IPS DF 6.9 (cell line): ENCODE data around the gene NDE1.
"Not testable (repeated sequence)": the region's sequence is repeated elsewhere in the genome, so short reads cannot be mapped to it uniquely, and the experiment has no call there.

Source experiments
- DNase-seq: peaks from one replicate; pipeline ENCODE4 v3.0.0-alpha.2; 2013; ENCODE audit warnings: low read depth, low spot score
- H3K27ac ChIP-seq: one replicate; pipeline ENCODE4 v1.5.1; 2013; ENCODE audit warnings: low read length, control low read depth
- H3K27me3 ChIP-seq: 2 replicates; pipeline ENCODE4 v1.6.1; 2013; ENCODE audit warnings: mild to moderate bottlenecking, low read length; ENCODE audit not compliant: control insufficient read depth, insufficient read depth
- H3K36me3 ChIP-seq: 2 replicates; pipeline ENCODE4 v1.6.1; 2013; ENCODE audit warnings: low read length; ENCODE audit not compliant: control insufficient read depth, insufficient read depth
- H3K4me1 ChIP-seq: 2 replicates; pipeline ENCODE4 v1.6.1; 2013; ENCODE audit warnings: low read length; ENCODE audit not compliant: control insufficient read depth, insufficient read depth
- H3K4me3 ChIP-seq: 2 replicates; pipeline ENCODE4 v1.5.1; 2013; ENCODE audit warnings: mild to moderate bottlenecking, low read length
- H3K9me3 ChIP-seq: 2 replicates; pipeline ENCODE4 v1.6.1; 2013; ENCODE audit warnings: low read length, inconsistent platforms; ENCODE audit not compliant: control insufficient read depth, insufficient read depth
- WGBS: extraction: QIAGEN DNeasy Blood & Tissue Kit; methylation state at CpG from one replicate; pipeline ENCODE4 v1.1.7; 2013; ENCODE audit warnings: mixed read lengths, missing lambda C conversion rate; ENCODE audit not compliant: insufficient read length, insufficient coverage; 5-methylcytosine and 5-hydroxymethylcytosine counted together

NDE1 gene, protein sequence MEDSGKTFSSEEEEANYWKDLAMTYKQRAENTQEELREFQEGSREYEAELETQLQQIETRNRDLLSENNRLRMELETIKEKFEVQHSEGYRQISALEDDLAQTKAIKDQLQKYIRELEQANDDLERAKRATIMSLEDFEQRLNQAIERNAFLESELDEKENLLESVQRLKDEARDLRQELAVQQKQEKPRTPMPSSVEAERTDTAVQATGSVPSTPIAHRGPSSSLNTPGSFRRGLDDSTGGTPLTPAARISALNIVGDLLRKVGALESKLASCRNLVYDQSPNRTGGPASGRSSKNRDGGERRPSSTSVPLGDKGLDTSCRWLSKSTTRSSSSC

DNA sequence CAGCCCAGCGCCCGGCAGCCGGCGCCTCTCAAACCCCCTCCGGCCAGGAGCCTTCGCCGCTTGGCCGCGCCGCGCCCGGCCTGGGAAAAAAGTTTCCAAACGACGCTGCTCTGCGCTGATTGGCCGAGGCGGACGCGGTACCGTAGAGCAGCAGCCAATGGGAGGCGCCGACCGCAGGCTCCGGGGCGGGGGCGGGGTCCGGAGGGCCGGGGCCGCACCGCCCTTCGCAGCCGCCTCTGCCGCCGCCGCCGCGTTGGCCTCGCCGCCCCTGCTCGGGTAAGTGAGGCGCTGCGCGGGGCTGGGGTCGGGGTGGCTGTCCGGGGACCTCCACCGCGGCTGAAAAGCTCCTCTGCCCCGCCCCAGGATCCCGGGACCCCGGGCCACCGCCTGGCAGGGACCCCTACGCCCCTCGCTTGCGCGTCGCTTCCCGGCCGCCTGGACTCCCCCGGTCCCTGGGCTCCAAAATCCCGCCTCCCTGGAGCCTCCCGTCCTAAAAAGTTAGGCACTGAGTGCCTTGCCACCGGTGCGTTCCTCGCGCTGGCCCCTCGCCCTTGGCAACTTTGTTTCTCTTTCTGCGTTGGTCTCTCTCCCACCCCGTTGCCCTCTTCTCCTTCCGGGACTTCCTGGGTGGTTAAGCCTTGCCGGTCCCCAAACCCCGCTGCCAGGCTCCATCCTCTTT lies at the start of gene NDE1:
Gene NDE1 (plus strand): TSS at position 227 of the 679 bp plus-strand sequence. CDS start 14,534 bp downstream, outside the sequence.
- peak; percentile 86 for DNase-seq
- H3K27me3 ChIP-seq, result no peaks in the 10 kb centered on the region
- H3K36me3 ChIP-seq, result no peaks in the 10 kb centered on the region
- H3K9me3 ChIP-seq, result no peaks in the 10 kb centered on the region
- no peaks in the 10 kb centered on the region for H3K4me1 ChIP-seq
- H3K4me3 ChIP-seq, result peak within 1 kb of the TSS; percentile 84
- no peak within 1 kb of the TSS for H3K27ac ChIP-seq
- WGBS, result no CpG with 5 or more reads among the region's 71 CpGs

GRCh38 chr16:15601212-15601879 lies 48.7 kb upstream of the NDE1 start:
- no peaks in the 10 kb centered on the region for H3K9me3 ChIP-seq
- H3K36me3 ChIP-seq, result peaks cover 20% of the 10 kb centered on the region

GRCh38 chr16:15602285-15603044 lies 47.6 kb upstream of the NDE1 start:
- peaks cover 20% of the 10 kb centered on the region for H3K36me3 ChIP-seq
- H3K27me3 ChIP-seq, result no peaks in the 10 kb centered on the region
- no peak overlapping the region for H3K4me3 ChIP-seq
- DNase-seq, result no peak
- 100% methylated on average over 11 of the region's 23 CpGs for WGBS
- no peaks in the 10 kb centered on the region for H3K9me3 ChIP-seq
- no peak overlapping the region for H3K27ac ChIP-seq
- H3K4me1 ChIP-seq, result no peaks in the 10 kb centered on the region

More at GRCh38 chr16:15601212-15601879, 48.7 kb upstream of the NDE1 start:
- no peak for DNase-seq
- no peak overlapping the region for H3K4me3 ChIP-seq
- no CpG with 5 or more reads among the region's 9 CpGs for WGBS
- H3K27ac ChIP-seq, result no peak overlapping the region
- H3K4me1 ChIP-seq, result no peaks in the 10 kb centered on the region
- no peaks in the 10 kb centered on the region for H3K27me3 ChIP-seq

DNA sequence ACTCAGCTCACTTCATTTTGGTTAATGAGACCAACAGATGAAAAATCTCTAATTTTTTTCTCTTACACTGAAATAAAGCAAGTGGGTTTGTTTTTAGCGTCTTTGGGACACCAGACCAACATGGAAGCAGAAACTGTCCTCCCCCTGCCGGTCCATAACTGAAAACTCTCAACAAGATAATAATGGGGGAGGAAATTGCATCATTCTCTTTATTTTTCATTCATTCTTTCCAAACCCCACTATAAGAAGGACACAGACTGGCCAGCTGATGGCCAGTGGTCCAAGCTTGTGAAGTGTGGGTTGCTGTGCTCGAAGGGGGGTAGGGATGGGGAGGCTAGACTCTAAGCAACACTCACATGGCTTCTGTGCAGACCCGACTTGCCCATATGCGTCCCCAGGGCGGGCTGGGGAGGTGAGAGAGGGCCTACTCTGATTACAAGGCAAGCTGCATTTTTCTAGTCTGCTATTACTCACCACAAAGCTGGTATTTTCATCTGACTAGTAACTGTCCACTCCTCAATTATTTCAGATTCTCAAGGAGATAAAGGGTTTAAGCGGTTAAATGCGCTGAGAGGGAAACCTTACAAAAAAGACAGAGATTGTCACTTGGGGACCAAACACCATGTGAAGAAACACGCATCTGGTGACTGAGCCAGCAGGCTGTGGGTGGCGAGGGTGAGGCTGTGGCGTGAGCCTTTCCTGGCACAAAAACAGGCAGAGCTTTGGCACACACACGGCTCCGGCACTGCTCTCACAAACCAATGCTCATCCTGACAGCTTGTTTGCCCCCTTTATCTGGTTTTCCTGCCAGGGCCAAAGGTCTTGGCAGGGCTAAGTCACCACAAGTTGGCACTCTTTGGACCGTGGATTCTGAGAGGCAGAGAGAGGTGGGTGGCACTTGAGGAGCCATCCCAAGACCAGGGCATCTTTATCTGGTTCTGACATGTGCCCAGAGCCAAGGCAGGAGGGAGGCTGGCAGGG lies 45.3 kb upstream of the NDE1 start:
- Histone ChIP-seq H3K27me3 (no peaks in the 10 kb centered on the region), H3K4me3 (no peak overlapping the region), H3K9me3 (no peaks in the 10 kb centered on the region), H3K27ac (no peak overlapping the region), H3K36me3 (peaks cover 9% of the 10 kb centered on the region; the same call in 1 of the 2 replicates), H3K4me1 (no peaks in the 10 kb centered on the region)
- DNase-seq, result no peak
- no CpG with 5 or more reads among the region's 14 CpGs for WGBS

- Histone ChIP-seq H3K4me1 (no peaks in the 10 kb centered on the region), H3K36me3 (peaks cover 6% of the 10 kb centered on the region; the same call in 1 of the 2 replicates), H3K27ac (no peak overlapping the region), H3K27me3 (no peaks in the 10 kb centered on the region), H3K9me3 (no peaks in the 10 kb centered on the region), H3K4me3 (no peak overlapping the region)
- WGBS, result no CpG with 5 or more reads among the region's 13 CpGs
- DNase-seq, result no peak
Observed at GRCh38 chr16:15605839-15606517, 44.1 kb upstream of the NDE1 start.

DNA sequence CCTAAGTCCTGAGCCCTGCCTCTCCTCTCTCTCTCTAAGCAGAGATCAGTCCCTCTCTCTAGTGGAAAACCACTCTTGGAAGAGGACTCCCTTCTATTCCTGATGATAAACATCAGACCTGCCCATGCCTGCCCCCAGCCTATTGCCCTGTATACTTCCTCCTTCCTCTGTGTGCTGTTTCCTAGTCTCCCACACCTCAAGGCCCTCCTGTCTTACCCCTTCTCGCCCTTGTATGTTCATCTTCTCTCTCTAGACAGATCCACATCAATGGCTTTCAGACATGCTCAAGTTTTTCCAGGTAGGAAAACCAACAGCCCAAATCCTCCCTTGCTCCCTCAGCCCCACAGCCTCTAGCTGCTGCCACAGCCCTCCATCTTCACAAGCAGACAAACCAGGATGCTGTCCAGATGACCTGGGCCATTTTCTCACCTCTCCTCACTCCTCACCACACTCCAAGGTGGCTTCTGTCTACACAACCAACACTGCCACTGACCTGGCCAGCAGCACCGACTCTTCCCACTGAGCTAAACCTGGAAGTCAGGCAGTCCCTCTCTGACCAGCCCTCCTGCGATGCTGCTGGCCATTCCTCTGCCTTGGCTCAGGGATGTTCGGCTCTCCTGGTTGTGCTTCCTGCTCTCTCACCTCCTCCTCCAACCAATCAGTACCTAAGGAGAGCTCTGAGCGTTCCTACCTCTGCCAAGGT lies 43.4 kb upstream of the NDE1 start:
- no peak overlapping the region for H3K4me3 ChIP-seq
- no peak for DNase-seq
- no peaks in the 10 kb centered on the region for H3K9me3 ChIP-seq
- H3K4me1 ChIP-seq, result no peaks in the 10 kb centered on the region
- H3K27ac ChIP-seq, result no peak overlapping the region
- no CpG with 5 or more reads among the region's 5 CpGs for WGBS
- no peaks in the 10 kb centered on the region for H3K27me3 ChIP-seq
- H3K36me3 ChIP-seq, result peaks cover 9% of the 10 kb centered on the region; the same call in 1 of the 2 replicates

DNA sequence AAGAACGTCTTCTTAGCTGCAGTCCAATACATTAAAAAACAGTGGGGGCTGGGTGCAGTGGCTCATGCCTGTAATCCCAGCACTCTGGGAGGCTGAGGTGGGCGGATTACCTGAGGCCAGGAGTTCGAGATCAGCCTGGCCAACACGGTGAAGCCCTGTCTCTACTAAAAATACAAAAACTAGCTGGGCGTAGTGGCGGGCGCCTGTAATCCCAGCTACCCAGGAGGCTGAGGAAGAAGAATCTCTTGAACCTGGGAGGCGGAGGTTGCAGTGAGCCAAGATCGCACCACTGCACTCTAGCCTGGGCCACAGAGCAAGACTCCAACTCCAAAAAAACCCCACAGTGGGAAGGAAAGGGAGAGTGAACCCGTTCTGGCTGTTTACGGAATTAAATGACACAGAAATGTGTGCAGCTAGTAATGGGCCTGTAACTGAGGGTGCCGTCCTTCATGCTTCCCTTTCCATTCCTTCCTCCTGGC lies 42.8 kb upstream of the NDE1 start:
- no CpG with 5 or more reads among the region's 12 CpGs for WGBS

DNA sequence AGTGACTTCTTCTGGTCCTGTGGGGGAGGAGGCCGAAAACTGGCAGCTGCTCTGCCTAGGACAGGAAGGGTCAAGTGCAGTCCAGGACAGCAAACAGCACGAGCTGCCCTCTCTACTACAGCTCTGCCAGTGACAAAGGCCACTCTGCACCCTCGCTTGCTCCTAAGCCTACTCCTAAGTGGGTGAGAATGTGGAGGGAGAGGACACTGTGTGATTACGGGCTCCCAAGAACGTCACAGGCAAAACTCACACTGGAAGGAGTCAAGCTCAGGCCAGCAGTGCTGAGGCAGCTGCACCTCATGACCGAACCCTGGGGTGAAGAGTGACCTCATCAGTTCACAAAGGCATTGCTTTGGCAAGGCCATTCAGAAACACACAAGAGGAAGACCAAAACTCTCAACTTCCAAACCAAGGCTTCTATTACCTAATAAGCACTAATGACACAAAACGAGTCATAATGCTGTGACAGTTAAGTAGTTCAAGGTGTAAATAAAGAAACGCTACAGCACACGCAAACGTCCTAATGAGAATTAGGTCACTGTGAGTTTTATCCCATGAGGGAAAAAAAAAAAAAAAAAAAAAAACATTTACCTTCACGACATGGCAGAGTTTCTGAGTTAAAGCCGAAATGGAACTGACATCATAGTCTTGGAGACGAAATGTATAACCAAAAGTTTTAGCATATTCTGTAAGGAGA lies 42.2 kb upstream of the NDE1 start:
- no CpG with 5 or more reads among the region's 13 CpGs for WGBS
- Histone ChIP-seq H3K4me3 (no peak overlapping the region), H3K36me3 (peaks cover 15% of the 10 kb centered on the region; the same call in 1 of the 2 replicates), H3K9me3 (no peaks in the 10 kb centered on the region), H3K27me3 (no peaks in the 10 kb centered on the region), H3K27ac (no peak overlapping the region), H3K4me1 (no peaks in the 10 kb centered on the region)
- no peak for DNase-seq

More for the DNA sequence above, 42.8 kb upstream of the NDE1 start:
- H3K27me3 ChIP-seq, H3K36me3 ChIP-seq, H3K9me3 ChIP-seq, H3K4me1 ChIP-seq, DNase-seq, H3K4me3 ChIP-seq, H3K27ac ChIP-seq: not testable (repeated sequence)
